H1 (cell line): ENCODE results near the gene SLC66A2. TPM values are rescaled to one million over a fixed set of nuclear protein-coding genes. Genes with fewer than 3 reads are reported as not detected.

Experiments
- ATF2 ChIP-seq: IDR thresholded peaks from 2 replicates; pipeline ENCODE4 v1.6.1; 2012; ENCODE audit warnings: low read length, inconsistent platforms
- CBX8 ChIP-seq: fragments of 300-800, 300-1000 bp; sonication (generic); IDR thresholded peaks from 2 replicates; pipeline ENCODE4 v1.7.1; 2016; ENCODE audit warnings: low read depth, low read length, borderline replicate concordance
- CHD7 ChIP-seq: fragments of 300-600 bp; sonication (generic); IDR thresholded peaks from 2 replicates; pipeline ENCODE4 v1.7.1; 2012; ENCODE audit warnings: low read length, moderate library complexity, mild to moderate bottlenecking, inconsistent platforms; ENCODE audit not compliant: insufficient replicate concordance
- CREB1 ChIP-seq: IDR thresholded peaks from 2 replicates; pipeline ENCODE4 v1.6.1; 2012; ENCODE audit warnings: inconsistent platforms
- NRF1 ChIP-seq: IDR thresholded peaks from 2 replicates; pipeline ENCODE4 v1.6.1; 2011; ENCODE audit warnings: mild to moderate bottlenecking, low read depth, low read length, improper control_type of control experiment
- POLR2A ChIP-seq, 2 experiments: IDR thresholded peaks; 1 replicate in 1 of 2; 2 replicates in 1 of 2; pipeline ENCODE4 v1.6.1; 2011; ENCODE audit warnings: low read depth in 2 of 2, low read length in 2 of 2, mild to moderate bottlenecking in 2 of 2; ENCODE audit errors: control extremely low read depth in 1 of 2
- polyA plus RNA-seq, 7 experiments: library from polyadenylated mRNA; depleted of rRNA in 3 of 7; stranded (reverse) in 5 of 7; unstranded in 2 of 7; fragments of >200 nt in 5 of 7; fragments of 200-250 nt in 2 of 7; gene quantifications; 1 replicate in 5 of 7; 2 replicates in 1 of 7; 4 replicates in 1 of 7; pipeline versions ENCODE4 v1.2.1 to v1.2.3, GENCODE V29; 2011 to 2013; ENCODE audit warnings: missing spikeins in 2 of 7, mixed read lengths in 2 of 7
- total RNA-seq: library from RNA; stranded (reverse); fragmentation: NEBNext Ultra II Directional; extraction: Animal tissue kit (Norgen Biotek cat#: 25700); gene quantifications from 2 replicates; pipeline ENCODE4 v1.2.1, GENCODE V29; 2021

The SLC66A2 gene
- total and polyA plus RNA-seq, 2 of the 8 experiments (the other 6 are each of a cell fraction or from before 2014, with no cell fraction given), result 15.0 to 18.9 TPM

- TF ChIP-seq ATF2 (no peak), CBX8 (no peak), CREB1 (no peak), NRF1 (no peak), POLR2A (IDR thresholded peaks at IDR 0.05; ENCODE audit: control extremely low read depth in 1 of 2, low read depth in 2 of 2, low read length in 2 of 2) (no peak), CHD7 (no peak)
These were observed 75.0 kb downstream of the SLC66A2 start (continued) for GRCh38 chr18:79876497-79876896.
